Pulmonary artery endothelial cell (primary cell): Measurements from ENCODE around the gene UBR3. TPM values are rescaled to one million over a fixed set of nuclear protein-coding genes. Genes with fewer than 3 reads are reported as not detected.

Source experiments
- DNase-seq: peaks from one replicate; pipeline ENCODE4 v3.0.0-alpha.2; 2011; ENCODE audit warnings: low read depth, low spot score
- total RNA-seq: library from RNA; depleted of rRNA; stranded (reverse); fragments of >200 nt; gene quantifications from 2 replicates; pipeline ENCODE4 v1.2.3, GENCODE V29; 2014

UBR3 gene
- total RNA-seq, 1 donor from 2014 or later = 30.4 TPM

DNA sequence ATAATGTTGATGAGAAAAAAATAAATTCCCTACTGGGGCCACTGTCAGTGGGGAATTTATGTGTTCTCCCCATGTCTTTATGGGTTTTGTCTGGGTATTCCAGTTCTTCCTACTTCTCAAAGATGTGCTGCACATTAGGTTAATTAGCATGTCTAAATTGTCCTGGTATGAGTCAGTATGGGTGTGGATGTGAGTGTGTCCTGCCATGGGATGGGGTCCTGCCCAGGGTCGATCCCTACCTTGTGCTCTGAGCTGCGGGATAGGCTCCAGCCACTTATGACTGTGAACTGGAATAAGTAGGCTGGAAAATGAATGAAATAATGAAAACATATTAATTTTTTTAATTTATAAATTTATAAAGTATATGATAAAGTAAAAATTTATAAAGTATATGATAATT lies 167.5 kb downstream of the UBR3 start:
- no peak for DNase-seq

DNA sequence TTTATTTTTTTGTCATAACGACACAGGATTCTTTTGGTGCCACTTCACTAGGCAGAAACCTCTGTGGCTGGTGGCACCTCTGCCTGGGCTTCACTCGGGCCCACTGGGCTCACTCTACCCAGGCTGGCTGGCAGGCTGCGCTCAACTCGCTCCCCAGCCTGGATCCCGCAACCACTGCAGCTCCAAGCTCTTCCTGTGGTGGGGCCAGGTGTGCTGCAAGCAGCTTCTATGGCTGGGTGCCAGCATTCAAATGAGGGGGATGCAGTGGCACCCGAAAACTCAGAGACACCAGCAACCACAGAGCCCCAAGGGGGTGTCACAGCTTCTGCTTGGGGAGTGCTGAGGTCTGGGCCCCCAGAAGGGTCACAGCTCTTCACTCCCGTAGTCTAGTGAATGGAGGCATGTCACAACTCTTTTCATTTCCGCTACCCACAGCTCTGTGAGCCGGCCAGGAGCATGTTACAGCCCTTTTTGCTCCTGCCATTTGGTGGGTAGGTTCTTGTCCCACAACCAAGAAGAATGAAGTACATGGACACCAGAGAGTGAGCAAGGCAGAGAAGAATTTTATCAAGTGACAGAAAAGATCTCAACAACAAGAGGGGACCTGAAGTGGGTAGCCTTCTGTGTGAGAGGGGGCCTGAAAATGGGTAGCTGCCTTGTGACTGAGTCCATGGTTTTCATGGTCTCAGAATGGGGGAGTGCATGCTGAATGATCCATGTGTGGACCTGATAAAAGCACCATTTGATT lies 170.1 kb downstream of the UBR3 start:
- no peak for DNase-seq

DNA sequence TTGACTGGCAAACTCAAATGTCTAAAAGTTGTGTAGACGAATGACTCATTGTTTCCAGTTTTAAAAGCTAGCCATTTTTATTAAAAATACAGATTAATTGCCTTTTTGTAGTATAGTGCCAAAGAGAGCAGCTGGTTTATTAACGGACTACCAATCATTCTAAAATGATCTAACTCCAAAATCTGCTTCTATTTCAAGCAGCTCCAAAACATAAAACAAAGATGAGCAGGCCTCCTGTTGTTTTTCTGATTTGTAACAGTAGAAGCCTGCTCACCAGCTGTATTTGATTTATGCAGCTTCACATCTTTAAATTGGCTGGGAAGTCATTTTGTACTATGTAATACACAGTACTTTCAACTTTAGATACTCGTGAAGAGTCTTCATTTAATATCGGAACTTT lies 171.8 kb downstream of the UBR3 start:
- DNase-seq = no peak

DNA sequence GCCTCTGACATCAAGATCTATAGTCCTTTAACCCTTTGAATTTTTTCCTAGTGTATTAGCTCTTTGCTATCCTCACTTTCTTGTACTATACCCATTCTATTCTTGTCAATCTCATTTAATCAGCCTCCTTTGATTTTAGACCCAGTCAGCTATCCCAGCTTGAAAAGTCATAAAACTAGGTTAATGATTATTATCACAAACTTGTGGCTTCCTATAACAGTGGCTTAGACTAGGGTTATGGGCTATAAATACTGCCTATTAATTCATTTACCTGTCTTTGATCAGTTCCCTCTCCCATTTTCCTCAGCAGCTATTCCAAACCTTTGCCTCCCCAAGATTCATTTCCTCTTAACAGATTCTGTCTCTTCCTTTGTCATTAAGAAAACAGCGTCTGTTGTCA lies 174.8 kb downstream of the UBR3 start:
- DNase-seq = no peak

DNA sequence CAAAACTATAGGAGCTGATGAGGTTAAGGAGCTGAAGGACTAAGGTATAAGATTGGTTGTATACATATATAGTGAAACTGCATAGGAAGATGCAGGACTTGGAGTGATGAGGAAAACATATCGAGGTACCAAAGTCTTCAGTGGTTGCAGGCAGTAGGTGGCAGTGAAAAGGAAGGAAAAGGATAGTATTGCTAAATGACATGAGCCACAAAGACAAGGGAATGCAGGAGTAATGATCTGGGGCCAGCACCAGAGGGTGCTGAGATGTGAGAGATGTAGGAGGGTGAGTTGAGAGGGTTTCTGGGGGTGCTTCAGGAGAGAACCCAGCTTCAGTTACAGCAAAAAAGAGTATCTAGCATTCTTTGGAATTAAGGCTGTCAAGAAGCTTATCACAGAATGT lies 178.4 kb downstream of the UBR3 start:
- no peak for DNase-seq

DNA sequence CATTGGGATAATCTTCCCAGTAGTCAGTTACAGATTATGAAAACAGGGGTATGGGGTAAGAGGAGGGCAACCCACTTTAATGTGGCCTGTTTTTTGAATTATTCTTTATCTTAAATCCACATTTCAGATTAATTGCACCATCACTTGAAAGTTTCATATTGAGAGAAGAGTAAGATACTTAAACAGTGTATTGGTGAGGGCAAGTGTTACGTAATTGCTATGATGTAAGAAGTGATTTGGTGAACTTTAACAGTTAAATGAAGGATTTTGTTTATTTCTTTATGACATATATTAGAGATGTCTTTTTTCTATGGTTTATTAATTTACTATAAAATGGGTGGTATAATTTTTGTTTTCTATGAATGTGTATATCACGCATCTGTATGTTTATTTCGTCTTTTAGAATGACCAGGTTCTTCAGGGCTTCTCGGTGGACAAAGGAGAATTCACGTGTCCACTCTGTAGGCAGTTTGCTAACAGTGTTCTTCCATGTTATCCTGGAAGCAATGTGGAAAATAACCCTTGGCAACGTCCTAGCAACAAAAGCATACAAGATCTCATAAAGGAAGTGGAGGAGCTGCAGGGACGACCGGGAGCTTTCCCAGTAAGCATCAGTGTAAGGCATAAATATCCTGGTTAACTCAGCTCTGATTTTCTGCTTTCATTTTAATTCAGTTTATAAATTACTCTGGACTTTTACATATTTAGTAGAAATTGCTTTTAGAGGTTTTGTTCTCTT lies 179.5 kb downstream of the UBR3 start:
- DNase-seq = peak; percentile 36

DNA sequence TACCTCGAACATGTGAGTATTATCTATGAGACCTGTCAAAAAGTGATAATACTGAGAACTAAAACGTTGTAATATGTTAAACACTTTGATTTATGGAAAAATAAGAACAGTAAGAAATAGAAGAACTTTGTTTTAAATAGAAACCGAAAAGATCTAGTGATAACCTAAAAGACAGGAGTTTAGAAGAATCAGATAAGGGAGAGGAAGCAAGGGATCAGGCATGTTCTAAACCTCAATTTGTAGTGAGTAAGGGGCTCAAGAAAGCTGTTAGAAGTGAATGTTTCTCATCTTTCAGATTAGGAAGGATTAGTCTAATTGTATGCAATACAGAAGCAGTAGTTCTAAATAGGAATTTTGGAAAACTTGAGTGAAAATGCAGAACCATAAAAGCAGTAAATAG lies 182.0 kb downstream of the UBR3 start:
- no peak for DNase-seq

DNA sequence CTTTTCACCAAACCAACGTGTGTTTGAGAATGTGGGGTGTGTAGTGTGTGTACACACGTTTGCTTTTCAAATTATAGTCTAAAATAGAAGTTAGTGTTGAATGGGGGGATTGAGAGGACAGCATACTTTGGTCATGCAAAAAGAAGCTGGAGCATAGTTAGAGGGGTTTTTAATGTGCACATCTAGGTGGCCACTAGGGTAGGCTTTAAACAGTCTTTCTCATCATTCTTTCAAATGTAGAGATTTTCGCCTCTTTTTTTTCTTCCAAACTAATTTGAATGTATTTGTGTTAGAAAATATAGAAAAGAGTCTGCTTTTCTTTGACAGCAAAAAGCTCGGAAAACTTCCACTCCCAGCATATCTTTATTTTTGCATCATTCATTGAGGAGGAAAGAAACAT lies 185.5 kb downstream of the UBR3 start:
- no peak for DNase-seq

DNA sequence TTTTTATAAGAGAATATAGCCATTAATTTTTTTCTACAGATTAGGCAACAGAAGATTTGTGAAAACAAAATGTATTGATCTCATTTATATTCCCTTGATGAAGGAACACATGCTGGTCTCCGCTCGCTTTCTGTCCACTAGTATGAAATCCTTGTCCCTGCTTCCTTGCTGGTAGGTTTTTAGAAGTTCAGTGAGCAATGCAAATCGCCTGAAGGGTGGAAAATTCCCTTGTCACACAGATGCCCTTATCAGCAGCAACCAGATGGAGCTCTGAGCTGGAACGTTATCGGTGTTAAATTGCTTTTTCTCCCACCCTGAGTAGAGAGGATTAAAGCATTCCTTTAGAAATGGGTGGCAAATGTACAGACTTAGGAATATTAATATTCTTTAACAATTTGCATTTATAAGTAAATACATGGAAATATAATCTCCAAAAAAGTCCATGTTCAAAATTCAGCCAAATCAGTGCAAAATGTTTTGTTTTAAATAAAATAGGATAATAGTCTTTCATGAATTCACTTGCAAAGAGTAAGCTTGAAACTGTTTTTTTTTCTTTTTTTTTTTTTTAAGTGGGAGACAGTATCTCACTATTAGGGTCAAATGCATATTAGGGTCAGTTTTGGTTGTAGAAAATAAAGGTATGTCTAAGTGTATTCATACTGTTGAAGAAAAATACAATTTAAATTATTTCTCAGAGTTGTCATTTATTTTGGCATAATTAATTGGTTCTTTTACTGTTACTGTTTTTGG lies 186.7 kb downstream of the UBR3 start:
- DNase-seq = peak; percentile 72

DNA sequence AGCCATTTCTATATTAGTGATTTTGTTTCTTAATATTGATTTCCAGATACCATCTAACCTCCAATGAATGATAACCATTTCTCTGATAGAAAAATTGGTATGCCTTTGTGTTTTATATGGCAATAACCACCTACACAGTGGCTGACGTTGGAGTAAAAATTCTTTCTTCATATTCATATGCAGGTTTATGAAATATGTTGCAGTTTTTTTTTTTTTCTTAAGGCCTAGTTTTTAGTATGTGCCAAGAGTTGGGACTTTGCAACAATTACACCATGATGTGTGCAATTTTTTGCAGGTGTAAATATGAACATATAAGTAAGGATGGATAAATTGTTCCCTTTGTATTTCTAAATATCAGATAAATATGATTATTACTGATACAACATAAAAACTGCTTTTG lies 187.5 kb downstream of the UBR3 start:
- no peak for DNase-seq

DNA sequence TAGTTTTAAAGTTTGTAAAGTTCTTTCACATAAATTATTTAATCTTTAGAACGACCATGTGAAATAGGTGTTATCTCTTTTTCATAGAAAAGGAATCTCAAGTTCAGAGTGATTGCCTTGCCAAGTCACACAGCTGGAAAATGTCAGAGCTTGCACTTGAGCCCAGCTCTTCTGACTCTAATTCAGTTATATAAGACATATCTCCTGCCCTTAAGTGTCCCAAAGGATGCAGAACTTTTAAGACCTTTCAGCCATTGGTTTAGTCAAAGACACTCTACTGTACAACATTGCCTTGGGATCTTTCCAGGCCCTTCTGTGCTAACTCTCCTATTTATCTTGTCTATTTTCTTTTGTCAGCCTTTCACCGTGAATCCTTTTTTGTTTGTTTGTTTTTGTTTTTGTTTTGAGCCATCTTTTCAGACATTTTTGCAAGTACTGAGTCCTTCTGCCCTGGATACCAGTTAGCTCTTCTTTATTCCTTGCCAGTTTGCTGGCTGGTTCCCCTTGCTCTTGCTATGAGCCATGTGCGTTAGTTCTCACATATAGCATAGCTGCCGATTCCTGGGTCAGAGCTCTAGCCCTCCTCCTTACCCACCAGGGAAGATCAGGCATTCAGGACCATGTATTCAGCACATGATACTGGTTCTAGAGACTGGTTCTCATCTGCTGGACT lies 190.7 kb downstream of the UBR3 start:
- DNase-seq = no peak

DNA sequence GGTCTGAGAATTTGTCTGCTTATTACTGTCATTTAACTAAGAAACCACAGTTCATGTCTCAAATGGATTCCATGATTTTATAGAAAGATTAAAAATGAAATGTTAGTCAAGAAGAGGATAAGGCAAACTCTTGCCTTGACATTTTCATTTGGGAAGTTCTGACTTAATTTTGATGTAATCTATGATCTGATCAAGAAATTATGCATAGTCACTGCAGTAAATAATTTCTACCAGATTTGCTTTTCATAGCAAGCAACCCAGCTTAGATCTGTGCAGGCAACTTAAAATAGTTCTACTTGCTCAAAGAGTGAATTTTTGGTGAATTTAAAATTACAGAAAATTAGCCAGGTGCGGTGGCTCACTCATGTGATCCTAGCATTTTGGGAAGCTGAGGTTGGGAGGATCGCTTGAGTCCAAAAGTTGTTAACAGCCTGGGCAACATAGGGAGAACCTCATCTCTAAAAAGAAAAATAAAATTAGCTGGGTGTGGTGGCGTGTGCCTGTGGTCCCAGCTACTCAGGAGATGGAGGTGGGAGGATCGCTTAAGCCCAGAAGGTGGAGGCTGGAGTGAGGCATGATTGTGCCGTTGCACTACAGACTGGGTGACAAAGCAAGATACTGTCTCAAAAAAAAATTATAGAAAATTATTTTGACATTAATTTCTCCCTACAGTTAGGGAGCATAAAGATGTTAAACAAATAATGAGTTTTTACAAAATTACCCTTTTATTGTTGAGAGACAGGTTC lies 192.0 kb downstream of the UBR3 start:
- DNase-seq = no peak

DNA sequence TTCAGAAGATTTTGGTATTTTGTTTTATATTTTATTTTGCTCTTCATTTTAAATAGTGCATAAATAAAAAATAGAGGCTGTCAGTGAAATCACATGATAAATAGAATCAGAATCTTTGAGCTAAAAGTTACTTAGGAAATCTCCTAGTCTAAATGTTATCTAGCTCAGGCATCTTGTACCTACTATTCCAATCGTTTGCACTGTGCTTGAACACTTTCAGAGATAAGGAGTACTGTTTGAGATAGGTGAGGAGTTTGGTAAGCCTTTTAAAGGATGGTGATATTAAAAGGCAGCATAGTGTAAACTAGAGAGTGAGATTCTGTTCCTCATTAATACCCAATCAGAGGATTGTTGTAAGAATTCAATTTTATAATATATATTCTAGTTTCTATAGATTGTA lies 193.5 kb downstream of the UBR3 start:
- DNase-seq = no peak

DNA sequence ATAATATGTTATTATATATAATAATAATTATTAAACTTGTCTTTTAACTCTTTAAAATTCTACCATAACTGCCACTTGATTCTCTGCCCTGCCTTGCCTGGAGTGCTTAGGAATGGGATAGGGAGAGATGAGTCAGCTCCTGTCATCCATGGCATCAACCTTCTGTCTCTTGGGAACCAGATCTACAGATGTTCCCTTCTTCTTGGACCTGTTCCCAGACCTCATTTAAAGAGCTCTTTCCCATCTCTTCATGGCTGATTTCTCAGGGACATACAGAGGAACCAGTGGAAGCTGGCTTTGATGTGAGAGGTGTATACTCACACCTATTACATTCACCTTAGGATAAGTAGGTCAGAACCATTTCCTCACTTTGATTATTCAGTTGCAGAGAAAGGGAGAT lies 195.4 kb downstream of the UBR3 start:
- DNase-seq = no peak

DNA sequence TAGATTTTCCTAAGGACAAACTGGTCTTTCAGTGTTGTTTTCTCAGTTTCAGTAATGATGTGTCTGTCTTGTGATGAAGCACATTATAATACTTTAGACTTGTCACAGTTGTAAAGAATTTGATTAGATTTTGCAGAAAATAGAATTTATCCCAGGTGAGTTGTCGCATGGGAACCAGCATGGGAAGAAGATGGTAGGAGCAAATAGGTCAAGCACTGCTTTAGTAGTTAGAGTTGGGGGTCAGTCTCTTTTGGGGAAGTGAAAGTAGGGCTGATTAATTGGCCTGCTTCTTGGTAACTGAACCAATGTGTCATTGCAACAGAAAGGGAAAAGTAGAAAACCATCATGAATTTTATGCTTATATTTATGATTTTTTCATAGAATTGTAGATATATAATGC lies 197.5 kb downstream of the UBR3 start:
- no peak for DNase-seq

DNA sequence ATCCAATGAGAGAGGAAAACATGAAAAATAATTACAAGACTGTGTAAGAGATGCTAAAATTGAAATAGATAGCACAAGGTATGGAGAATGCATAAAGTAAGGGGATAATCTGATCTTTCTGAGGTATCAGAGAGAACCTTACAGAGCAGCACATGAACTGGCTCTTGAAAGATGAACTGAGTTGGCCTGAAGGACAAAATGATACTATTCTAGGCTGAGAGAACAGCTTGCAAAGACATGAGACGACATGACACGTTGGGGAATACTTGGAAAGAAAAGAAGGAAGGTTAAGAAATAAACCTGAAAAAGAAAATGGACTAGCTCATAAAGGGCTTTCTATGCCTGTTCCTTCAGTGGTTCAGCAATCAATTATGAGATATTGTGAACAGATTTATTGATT lies 198.0 kb downstream of the UBR3 start:
- DNase-seq = no peak

DNA sequence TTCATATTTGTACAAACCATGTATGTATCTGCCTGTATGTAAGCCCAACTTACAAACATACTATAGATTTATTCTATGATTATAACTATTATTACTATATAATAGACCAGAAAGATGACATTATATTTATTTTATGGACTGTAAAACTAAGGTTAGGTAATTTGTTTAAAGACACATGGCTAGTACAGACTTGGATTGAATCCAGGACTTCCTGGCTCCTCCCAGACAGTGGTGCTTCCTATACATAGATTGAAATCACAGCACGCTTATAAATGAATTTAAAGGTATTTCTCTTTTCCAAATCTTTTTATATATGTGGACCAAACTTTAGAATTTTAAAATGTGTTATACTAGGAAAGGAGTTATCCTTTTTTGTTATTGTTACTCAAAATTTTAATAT lies 199.1 kb downstream of the UBR3 start:
- DNase-seq = no peak

DNA sequence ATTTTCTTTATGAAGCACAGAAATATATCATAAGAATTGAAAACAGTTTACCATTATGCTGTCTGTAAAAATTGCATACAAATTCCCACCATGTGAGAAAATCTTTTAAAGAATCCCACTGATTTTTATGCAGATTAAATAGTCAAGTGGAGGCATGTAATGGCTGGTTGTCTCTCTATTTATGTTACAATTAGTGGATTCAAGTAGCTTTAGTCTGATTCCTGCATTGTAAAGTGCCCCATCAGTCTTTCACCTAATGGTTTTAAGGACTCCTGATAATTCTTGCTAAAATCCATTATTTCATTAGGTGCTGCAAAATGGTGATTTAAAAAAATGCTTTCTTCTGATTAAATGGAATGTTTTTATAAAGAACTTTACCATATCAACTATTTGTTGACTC lies 202.3 kb downstream of the UBR3 start:
- no peak for DNase-seq

DNA sequence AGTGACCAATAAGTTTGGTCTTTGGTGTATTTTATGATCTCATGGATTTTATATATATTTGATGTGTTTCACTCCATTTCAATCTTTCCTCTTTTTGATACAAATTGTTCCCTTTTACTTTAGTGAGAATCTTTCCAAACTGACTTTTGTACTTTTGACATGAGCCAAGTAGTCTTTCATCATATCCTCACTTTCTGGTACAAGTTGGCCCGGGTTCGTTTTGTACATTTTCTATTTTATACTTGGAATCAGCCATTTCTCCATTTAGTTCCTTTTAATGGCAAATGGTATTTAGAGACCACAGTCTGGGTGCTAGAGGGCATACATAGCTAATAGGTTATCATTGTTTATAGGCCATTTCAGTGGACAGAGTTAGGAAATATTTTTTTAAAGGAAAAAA lies 202.8 kb downstream of the UBR3 start:
- DNase-seq = no peak

DNA sequence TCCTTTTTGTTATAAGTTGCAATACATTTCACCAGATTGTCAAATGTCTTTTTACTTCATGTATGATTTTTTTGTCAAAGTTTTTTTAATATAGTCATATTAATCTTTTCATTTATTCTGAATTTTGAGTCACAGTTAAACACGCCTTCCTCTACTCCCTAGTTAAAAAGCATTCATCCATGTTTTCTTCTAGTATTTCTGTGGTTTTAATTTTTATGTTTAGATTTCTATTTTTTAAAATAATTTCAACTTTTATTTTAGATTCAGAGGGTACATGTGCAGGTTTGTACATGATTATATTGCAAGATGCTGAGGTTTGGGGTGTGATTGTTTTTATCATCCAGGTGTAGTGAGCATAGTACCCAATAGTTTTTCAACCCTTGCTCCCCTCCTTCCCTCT lies 204.0 kb downstream of the UBR3 start:
- no peak for DNase-seq

DNA sequence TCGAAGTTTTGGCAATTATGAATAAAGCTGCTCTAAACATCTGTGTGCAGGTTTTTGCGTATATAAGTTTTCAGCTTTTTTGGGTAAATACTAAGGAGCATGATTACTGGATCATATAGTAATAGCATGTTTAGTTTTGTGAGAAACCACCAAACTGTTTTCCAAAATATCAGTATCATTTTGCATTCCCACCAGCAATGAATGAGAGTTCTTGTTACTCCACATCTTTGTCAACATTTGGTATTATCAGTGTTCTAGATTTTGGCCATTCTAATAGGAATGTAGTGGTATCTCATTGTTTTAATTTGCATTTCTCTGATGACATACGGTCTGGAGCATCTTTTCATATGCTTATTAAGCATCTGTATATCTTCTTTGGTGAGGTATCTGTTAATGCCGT lies 207.3 kb downstream of the UBR3 start:
- no peak for DNase-seq
